ENCODE measurements around the gene LRRC63.

DNA sequence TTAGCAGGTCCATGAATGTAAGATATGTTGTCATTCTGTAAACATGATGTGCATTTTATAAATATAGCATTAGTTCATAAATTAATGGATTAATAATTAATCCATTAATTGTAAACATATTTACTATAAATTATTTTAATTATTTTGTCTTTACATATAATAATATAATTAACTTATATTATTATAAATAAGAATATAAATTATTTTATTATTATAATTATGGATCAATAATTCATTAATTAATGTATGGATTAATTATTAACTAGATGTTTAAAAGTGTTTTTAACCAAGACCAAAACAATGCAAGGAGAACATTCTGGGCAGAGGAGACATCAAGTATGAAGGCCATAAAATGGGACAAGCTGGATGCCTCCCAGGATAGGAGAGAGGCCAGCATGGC is 103.3 kb downstream of the LRRC63 start:
- TF ChIP-seq NFRKB (IDR thresholded peaks at IDR 0.05) (no peak), FOXA1 (IDR thresholded peaks at IDR 0.05) (no peak), ELF4 (IDR thresholded peaks at IDR 0.05) (no peak), LEF1 (IDR thresholded peaks at IDR 0.05; ENCODE audit: borderline replicate concordance) (no peak), SP1 (IDR thresholded peaks at IDR 0.05) (no peak), HDGF (IDR thresholded peaks at IDR 0.05; ENCODE audit: borderline replicate concordance) (no peak), SUZ12 (IDR thresholded peaks at IDR 0.05) (no peak), ARNT (IDR thresholded peaks at IDR 0.05) (no peak), BHLHE40 (IDR thresholded peaks at IDR 0.05; ENCODE audit: borderline replicate concordance) (no peak), FOXK2 (IDR thresholded peaks at IDR 0.05) (no peak), FOXM1 (IDR thresholded peaks at IDR 0.05; ENCODE audit: borderline replicate concordance) (no peak), TARDBP (IDR thresholded peaks at IDR 0.05) (no peak)
